Caco-2 (cell line): ENCODE measurements around the gene GPR78. TPM values are rescaled to one million over a fixed set of nuclear protein-coding genes. Genes with fewer than 3 reads are reported as not detected.
A peak's percentile ranks its signal among the peaks of the same experiment; 100 is the strongest.

ENCODE experiments used
- BruUV-seq: library from RNA; stranded (reverse); fragments of 400-500 nt; replicated peaks from 2 replicates; lab custom pipeline; 2021; lab: Mats Ljungman, UMichigan
- CTCF ChIA-PET: fragments of 300-600 bp; sonication (Branson Sonifier 250); formaldehyde crosslinking; loops from one replicate; lab custom pipeline; 2022; ENCODE audit warnings: antibody characterized with exemption; lab: Charles Lee
- POLR2A ChIA-PET: fragments of 300-600 bp; sonication (Branson Sonifier 250); formaldehyde crosslinking; loops from one replicate; lab custom pipeline; 2022; ENCODE audit warnings: antibody characterized with exemption; lab: Charles Lee
- DNase-seq, 2 experiments: peaks; one replicate each; pipeline versions ENCODE4 v3.0.0 to v3.0.0-alpha.2; 2020 to 2022
- H3K27me3 ChIP-seq: replicated peaks from 2 replicates; pipeline ENCODE4 v1.6.0; 2011; ENCODE audit warnings: low read length; ENCODE audit not compliant: control insufficient read depth, insufficient read depth
- H3K36me3 ChIP-seq: 2 replicates; pipeline ENCODE4 v1.5.1; 2011; ENCODE audit warnings: low read length; ENCODE audit not compliant: control insufficient read depth, insufficient read depth
- H3K4me1 ChIP-seq: fragments of 250-450 bp; sonication (Bioruptor Pico); 2 replicates; pipeline ENCODE4 v1.5.1; 2020; ENCODE audit warnings: mild to moderate bottlenecking
- H3K4me3 ChIP-seq: 2 replicates; pipeline ENCODE4 v1.5.1; 2011; ENCODE audit warnings: low read depth, mild to moderate bottlenecking, control low read depth, low read length
- H3K9me3 ChIP-seq: fragments of 250-450 bp; sonication (Bioruptor Pico); 2 replicates; pipeline ENCODE4 v1.5.1; 2020; ENCODE audit warnings: mild to moderate bottlenecking, moderate library complexity
- H3K27ac Mint-ChIP-seq: one replicate; pipeline ENCODE4 v1.8.0; 2022; ENCODE audit warnings: mixed read lengths; ENCODE audit not compliant: unreplicated experiment
- H3K27me3 Mint-ChIP-seq: one replicate; pipeline ENCODE4 v1.8.0; 2022; ENCODE audit warnings: mixed read lengths; ENCODE audit not compliant: insufficient read depth, unreplicated experiment
- H3K36me3 Mint-ChIP-seq: one replicate; pipeline ENCODE4 v1.8.0; 2022; ENCODE audit warnings: mild to moderate bottlenecking, mixed read lengths; ENCODE audit not compliant: insufficient read depth, unreplicated experiment
- H3K4me1 Mint-ChIP-seq: one replicate; pipeline ENCODE4 v1.8.0; 2022; ENCODE audit warnings: low read depth, mixed read lengths; ENCODE audit not compliant: unreplicated experiment
- H3K4me3 Mint-ChIP-seq: one replicate; pipeline ENCODE4 v1.8.0; 2022; ENCODE audit warnings: mild to moderate bottlenecking, moderate library complexity, mixed read lengths; ENCODE audit not compliant: unreplicated experiment
- H3K9me3 Mint-ChIP-seq: one replicate; pipeline ENCODE4 v1.8.0; 2022; ENCODE audit warnings: mixed read lengths; ENCODE audit not compliant: unreplicated experiment
- CTCF ChIP-seq, 2 experiments: fragments of 200-600 bp in 1 of 2; IDR thresholded peaks; 1 replicate in 1 of 2; 2 replicates in 1 of 2; pipeline versions ENCODE4 v1.5.1 to v1.8.0; 2011 to 2022; ENCODE audit warnings: antibody characterized with exemption in 1 of 2, control low read depth in 1 of 2, inconsistent platforms in 1 of 2, low read depth in 1 of 2, low read length in 1 of 2, mild to moderate bottlenecking in 1 of 2, moderate library complexity in 1 of 2; ENCODE audit not compliant: insufficient read depth in 1 of 2, severe bottlenecking in 1 of 2, unreplicated experiment in 1 of 2
- intact Hi-C: fragments of 100-400 bp; cut with micrococcal nuclease; formaldehyde crosslinking; loops from one replicate; pipeline ENCODE4 v1.10.0; 2022; ENCODE audit not compliant: unreplicated experiment
- total RNA-seq: library from RNA; stranded (reverse); gene quantifications from 2 replicates; pipeline ENCODE4 v1.2.3, GENCODE V29; 2022

The GPR78 gene
- total RNA-seq, 1 experiment from 2014 or later = 0.68 TPM

DNA sequence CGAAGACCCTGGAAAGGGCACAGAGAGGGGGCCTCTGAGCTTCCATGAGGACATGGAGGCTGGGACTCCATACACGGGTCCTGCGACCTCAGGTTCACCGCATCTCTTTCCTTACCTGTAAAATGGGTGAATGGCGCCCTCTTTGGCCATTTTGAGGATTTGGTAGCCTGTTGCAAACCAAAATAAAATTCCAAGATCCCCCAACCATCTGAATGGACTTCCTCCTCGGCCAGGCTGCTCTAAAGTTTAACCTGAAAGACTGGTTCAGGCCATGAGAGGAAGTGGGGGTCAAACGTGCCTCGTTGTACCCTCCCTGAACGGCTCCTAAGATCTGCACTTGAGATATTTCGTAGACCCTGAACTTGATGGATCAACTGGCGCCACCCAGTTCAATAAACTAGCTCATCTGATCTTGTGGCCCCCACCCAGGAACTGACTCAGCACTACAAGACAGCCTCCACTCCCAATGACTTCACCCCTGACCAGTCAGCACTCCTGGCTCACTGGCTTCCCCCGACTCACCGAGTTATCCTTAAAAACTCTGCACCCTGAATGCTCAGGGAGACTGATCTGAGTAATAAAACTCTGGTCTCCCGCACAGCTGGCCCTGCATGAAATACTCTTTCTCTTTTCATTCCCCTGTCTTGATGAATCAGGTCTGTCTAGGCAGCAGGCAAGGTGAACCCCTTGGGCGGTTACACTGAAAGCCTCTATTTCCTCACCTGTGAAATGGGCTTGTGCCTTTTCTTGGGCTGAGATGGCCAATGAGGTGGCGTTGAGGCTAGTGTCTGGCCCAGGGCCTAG, 32.9 kb upstream of the GPR78 start:
- no peaks in the 10 kb centered on the region for H3K9me3 ChIP-seq
- Mint-ChIP-seq H3K27me3 (no peaks in the 10 kb centered on the region), H3K27ac (no peak overlapping the region), H3K9me3 (no peaks in the 10 kb centered on the region), H3K4me3 (no peak overlapping the region), H3K4me1 (peaks cover 15% of the 10 kb centered on the region), H3K36me3 (no peaks in the 10 kb centered on the region)
- H3K4me3 ChIP-seq = no peak overlapping the region
- H3K4me1 ChIP-seq = peaks cover 24% of the 10 kb centered on the region
- peak; percentile 17 to 23 for TF ChIP-seq CTCF (IDR thresholded peaks at IDR 0.05; ENCODE audit: insufficient read depth in 1 of 2, low read depth in 1 of 2, low read length in 1 of 2, severe bottlenecking in 1 of 2, unreplicated experiment in 1 of 2)
- H3K27me3 ChIP-seq = no peaks in the 10 kb centered on the region
- no peak for DNase-seq
- ChIA-PET CTCF (no interaction called here), POLR2A (no interaction called here)
- no peaks in the 10 kb centered on the region for H3K36me3 ChIP-seq
- BruUV-seq = no TSS peak
- intact Hi-C loops = loop anchor here (2.0 kb wide), 1 partner anchor 79 kb away; no protein-coding TSS in a partner anchor

DNA sequence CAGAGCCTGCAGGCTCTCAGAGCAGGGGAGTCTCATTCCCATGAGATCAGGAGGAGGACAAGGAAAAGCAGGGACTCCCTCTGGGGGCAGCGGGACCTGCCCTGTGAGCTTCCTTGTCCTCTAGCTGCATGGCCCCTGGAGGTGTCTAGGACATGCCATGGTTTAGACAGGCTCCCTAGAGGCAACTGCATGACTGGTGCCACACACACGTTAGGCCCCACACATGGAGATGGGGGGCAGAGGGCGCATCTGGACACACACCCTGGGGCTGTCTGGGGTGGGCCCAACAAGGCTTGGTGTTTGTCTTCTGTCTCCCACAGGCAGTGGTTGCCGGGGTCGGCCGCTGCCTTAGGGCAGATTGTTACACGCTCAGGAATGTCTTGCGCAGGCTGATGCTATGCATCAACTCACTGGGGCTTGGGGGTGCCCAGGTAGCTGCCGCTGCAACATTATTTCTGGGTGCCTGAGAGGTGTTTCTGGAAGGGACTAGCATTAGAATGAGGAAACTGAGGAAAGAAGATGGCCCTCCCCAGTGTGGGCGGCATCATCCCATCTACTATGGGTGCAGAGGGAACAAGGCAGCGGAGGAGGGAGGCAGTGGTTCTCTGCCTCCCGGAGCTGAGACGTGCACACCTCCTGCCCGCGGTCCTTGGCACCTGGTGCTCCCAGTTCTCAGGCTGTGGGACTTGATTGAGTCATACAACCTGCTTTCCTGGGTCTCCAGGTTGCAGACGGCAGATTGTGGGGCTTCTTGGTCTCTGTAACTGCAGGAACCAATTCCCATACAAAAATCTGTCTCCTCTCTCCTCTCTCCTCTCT, 32.1 kb upstream of the GPR78 start:
- Mint-ChIP-seq H3K4me1 (peaks cover 15% of the 10 kb centered on the region), H3K27ac (no peak overlapping the region), H3K4me3 (no peak overlapping the region), H3K9me3 (no peaks in the 10 kb centered on the region), H3K27me3 (no peaks in the 10 kb centered on the region), H3K36me3 (no peaks in the 10 kb centered on the region)
- no peak for TF ChIP-seq CTCF (IDR thresholded peaks at IDR 0.05; ENCODE audit: insufficient read depth in 1 of 2, low read depth in 1 of 2, low read length in 1 of 2, severe bottlenecking in 1 of 2, unreplicated experiment in 1 of 2)
- no peaks in the 10 kb centered on the region for H3K36me3 ChIP-seq
- no TSS peak for BruUV-seq
- peaks cover 24% of the 10 kb centered on the region for H3K4me1 ChIP-seq
- CTCF ChIA-PET = no interaction called here
- H3K4me3 ChIP-seq = no peak overlapping the region
- intact Hi-C loops = loop anchor here (2.0 kb wide), 1 partner anchor 79 kb away; no protein-coding TSS in a partner anchor
- POLR2A ChIA-PET = no interaction called here
- peak; percentile 47 to 62 for DNase-seq
- H3K9me3 ChIP-seq = no peaks in the 10 kb centered on the region
- no peaks in the 10 kb centered on the region for H3K27me3 ChIP-seq

- H3K36me3 Mint-ChIP-seq = no peaks in the 10 kb centered on the region
- intact Hi-C loops = no loop called here
- no TSS peak for BruUV-seq
- no peaks in the 10 kb centered on the region for H3K9me3 ChIP-seq
- no peaks in the 10 kb centered on the region for H3K27me3 ChIP-seq
- CTCF ChIA-PET = interaction anchor here (0.6 to 1.1 kb wide), 2 partner anchors 9 to 38 kb away, joined by 3 to 4 read pairs; no protein-coding TSS in a partner anchor
- no peak for DNase-seq
- no peak for TF ChIP-seq CTCF (IDR thresholded peaks at IDR 0.05; ENCODE audit: insufficient read depth in 1 of 2, low read depth in 1 of 2, low read length in 1 of 2, severe bottlenecking in 1 of 2, unreplicated experiment in 1 of 2)
- H3K4me1 Mint-ChIP-seq = peaks cover 15% of the 10 kb centered on the region
- POLR2A ChIA-PET = no interaction called here
- peaks cover 24% of the 10 kb centered on the region for H3K4me1 ChIP-seq
- H3K27ac Mint-ChIP-seq = no peak overlapping the region
- no peak overlapping the region for H3K4me3 ChIP-seq
- no peaks in the 10 kb centered on the region for H3K9me3 Mint-ChIP-seq
- H3K27me3 Mint-ChIP-seq = no peaks in the 10 kb centered on the region
- H3K4me3 Mint-ChIP-seq = no peak overlapping the region
- H3K36me3 ChIP-seq = no peaks in the 10 kb centered on the region
These were observed 31.4 kb upstream of the GPR78 start for GRCh38 chr4:8548731-8549351.
